ENCODE measurements around the gene CREB3L2. TPM values are rescaled to one million over a fixed set of nuclear protein-coding genes. Genes with fewer than 3 reads are reported as not detected.

Gene CREB3L2
- total and polyA plus RNA-seq, 2 of the 8 experiments (the other 6 are each of a cell fraction or from before 2014, with no cell fraction given), result 14.4 to 48.3 TPM

- no peak overlapping the region for H2BK20ac ChIP-seq (ENCODE audit: low read length)
- no peak overlapping the region for H3K23ac ChIP-seq (ENCODE audit: insufficient read length)
- no peak overlapping the region for H2BK120ac ChIP-seq (replicated peaks; ENCODE audit: low read depth, low read length)
- peak overlapping the region; percentile 15; the same call in 1 of the 2 replicates for H2AFZ ChIP-seq (ENCODE audit: low read length)
- no peaks in the 10 kb centered on the region for H4K20me1 ChIP-seq (replicated peaks in 1 of 2; ENCODE audit: control insufficient read depth in 1 of 2, insufficient read depth in 2 of 2, low read length in 2 of 2)
- no peak overlapping the region for H3K27ac ChIP-seq (ENCODE audit: low read depth, low read length)
- no peak overlapping the region for H3K14ac ChIP-seq (ENCODE audit: insufficient read length)
- no peaks in the 10 kb centered on the region for H3K36me3 ChIP-seq (ENCODE audit: control insufficient read depth in 2 of 4, insufficient read depth in 4 of 4, low read length in 3 of 4)
- H3K79me2 ChIP-seq (ENCODE audit: control insufficient read depth in 1 of 2, insufficient read depth in 2 of 2, low read length in 2 of 2), result no peaks in the 10 kb centered on the region
- H4K8ac ChIP-seq (ENCODE audit: extremely low read depth, insufficient read depth, low read length), result no peak overlapping the region
- peaks cover 0 to 5% (median 4%) of the 10 kb centered on the region in 4 experiments; a peak in 4 of 7 replicates for H3K4me1 ChIP-seq (replicated peaks in 1 of 4; ENCODE audit: control insufficient read depth in 3 of 4, insufficient read depth in 4 of 4, low read length in 3 of 4)
- peaks cover 0 to 3% of the 10 kb centered on the region in 2 experiments; a peak in 1 of 4 replicates for H3K9me3 ChIP-seq (ENCODE audit: insufficient read depth in 2 of 2, low read depth in 1 of 2, low read length in 1 of 2)
- H3K79me1 ChIP-seq (ENCODE audit: low read depth, low read length), result no peaks in the 10 kb centered on the region
- FAIRE-seq (no peak), DNase-seq (ENCODE audit: low read depth in 1 of 2, low spot score in 2 of 2) (no peak)
- H3K18ac ChIP-seq (ENCODE audit: extremely low read depth, low read length), result no peak overlapping the region
- H3K4me3 ChIP-seq (ENCODE audit: extremely low read depth in 1 of 4, insufficient read depth in 2 of 4, low read depth in 3 of 4, low read length in 4 of 4), result no peak overlapping the region
- no peak overlapping the region for H3K4ac ChIP-seq (replicated peaks; ENCODE audit: insufficient read length, low read depth, low read length)
- H2BK15ac ChIP-seq (ENCODE audit: low read length), result 0 out of 2 replicates have a peak overlapping the region, but pooled peaks have one; percentile 2
- no peak overlapping the region for H4K91ac ChIP-seq (replicated peaks; ENCODE audit: insufficient read length, low read length)
- H2AK5ac ChIP-seq (ENCODE audit: low read depth, low read length), result no peak overlapping the region
- no peaks in the 10 kb centered on the region for H3K27me3 ChIP-seq (replicated peaks in 1 of 4; ENCODE audit: control insufficient read depth in 3 of 4, extremely low read depth in 1 of 4, insufficient read depth in 3 of 4, low read length in 3 of 4)
- H3K9ac ChIP-seq (replicated peaks in 1 of 4; ENCODE audit: extremely low read depth in 1 of 4, low read depth in 3 of 4, low read length in 3 of 4), result no peak overlapping the region
- H3K56ac ChIP-seq (replicated peaks; ENCODE audit: insufficient read length, low read depth, low read length), result no peak overlapping the region
- H2BK12ac ChIP-seq (ENCODE audit: low read depth, low read length), result no peak overlapping the region
- H3K23me2 ChIP-seq (ENCODE audit: low read depth, low read length), result no peaks in the 10 kb centered on the region
- H3K4me2 ChIP-seq (ENCODE audit: insufficient read depth in 1 of 2, low read depth in 2 of 2, low read length in 2 of 2), result no peak overlapping the region
- CTCF ChIA-PET (ENCODE audit: partially characterized antibody), result interaction anchor here (0.6 to 5.6 kb wide), 7 partner anchors 12 to 358 kb away, joined by 3 to 36 read pairs (median 5); partner anchors contain the start of gene CREB3L2
- POLR2A ChIA-PET (ENCODE audit: partially characterized antibody), result interaction anchor here (0.6 to 1.7 kb wide), 3 partner anchors 140 to 472 kb away, joined by 3 to 4 read pairs (median 3); no protein-coding TSS in a partner anchor
- WGBS, 2 experiments (ENCODE audit: extremely low coverage in 1 of 2, insufficient coverage in 1 of 2, insufficient read length in 1 of 2, insufficient replicate concordance in 2 of 2, low coverage in 1 of 2, low lambda C conversion rate in 2 of 2, missing lambda C conversion rate in 1 of 2), result 92% methylated on average over 5 of the region's 5 CpGs; no CpG with 5 or more reads in 1 of the 2 experiments
- no peak overlapping the region for H4K5ac ChIP-seq (ENCODE audit: insufficient read length, low read depth, low read length)
- no peak overlapping the region for H2BK5ac ChIP-seq (ENCODE audit: low read depth, low read length)
- TF ChIP-seq GABPA (IDR thresholded peaks at IDR 0.05; ENCODE audit: borderline replicate concordance, insufficient read depth, low read length), result no peak
- TF ChIP-seq ATF2 (IDR thresholded peaks at IDR 0.05; ENCODE audit: low read length), result no peak
- no peak for TF ChIP-seq EGR1 (IDR thresholded peaks at IDR 0.05; ENCODE audit: borderline replicate concordance, low read depth, low read length)
- no peak for TF ChIP-seq SAP30 (IDR thresholded peaks at IDR 0.05; ENCODE audit: insufficient read depth, insufficient replicate concordance, low read length)
- TF ChIP-seq TBP (IDR thresholded peaks at IDR 0.05; ENCODE audit: low read depth, low read length), result no peak
- no peak for TF ChIP-seq RNF2 (IDR thresholded peaks at IDR 0.05; ENCODE audit: borderline replicate concordance, low read depth, low read length, missing control alignments, poor library complexity, severe bottlenecking)
- TF ChIP-seq TAF1 (IDR thresholded peaks at IDR 0.05; ENCODE audit: low read depth, low read length), result no peak
- no peak for TF ChIP-seq POLR2A (IDR thresholded peaks at IDR 0.05; ENCODE audit: control extremely low read depth in 1 of 2, low read depth in 2 of 2, low read length in 2 of 2)
- TF ChIP-seq ATF3 (IDR thresholded peaks at IDR 0.05; ENCODE audit: insufficient read depth, low read depth, low read length), result no peak
- TF ChIP-seq TEAD4 (IDR thresholded peaks at IDR 0.05; ENCODE audit: low read depth, low read length), result no peak
- TF ChIP-seq POLR2AphosphoS5 (IDR thresholded peaks at IDR 0.05; ENCODE audit: low read depth, low read length), result no peak
Measured at GRCh38 chr7:138015096-138015495, 13.2 kb upstream of the CREB3L2 start.
